CD14-positive monocyte (primary cell): Measurements from ENCODE around the gene GRHL1. TPM values are rescaled to one million over a fixed set of nuclear protein-coding genes. Genes with fewer than 3 reads are reported as not detected.
A peak's percentile ranks its signal among the peaks of the same experiment; 100 is the strongest.

Experiments used
- DNase-seq, 3 donors: peaks; one replicate each; pipeline ENCODE4 v3.0.0-alpha.2; 2011 to 2022
- H2AFZ ChIP-seq: 2 replicates; pipeline ENCODE4 v1.6.0; 2012; ENCODE audit warnings: mild to moderate bottlenecking, low read depth, low read length, inconsistent platforms; ENCODE audit not compliant: insufficient read depth, poor library complexity, severe bottlenecking
- H3K27ac ChIP-seq, 2 donors: 1 replicate in 1 of 2; 2 replicates in 1 of 2; pipeline ENCODE4 v1.5.1; 2012 to 2013; ENCODE audit warnings: low read length in 2 of 2, control low read depth in 1 of 2, inconsistent platforms in 1 of 2, low read depth in 1 of 2, mild to moderate bottlenecking in 1 of 2
- H3K27me3 ChIP-seq, 2 donors: one replicate each; pipeline versions ENCODE4 v1.6.0 to v1.6.1; 2011 to 2013; ENCODE audit warnings: low read length in 2 of 2; ENCODE audit not compliant: control insufficient read depth in 2 of 2, insufficient read depth in 2 of 2
- H3K36me3 ChIP-seq, 2 donors: replicated peaks in 1 of 2; 1 replicate in 1 of 2; 2 replicates in 1 of 2; pipeline versions ENCODE4 v1.5.1 to v1.6.1; 2012 to 2013; ENCODE audit warnings: low read length in 2 of 2, control low read depth in 1 of 2, inconsistent platforms in 1 of 2, mild to moderate bottlenecking in 1 of 2; ENCODE audit not compliant: insufficient read depth in 2 of 2, control insufficient read depth in 1 of 2
- H3K4me1 ChIP-seq, 2 donors: 1 replicate in 1 of 2; 2 replicates in 1 of 2; pipeline versions ENCODE4 v1.5.1 to v1.6.1; 2012 to 2013; ENCODE audit warnings: low read length in 2 of 2, control low read depth in 1 of 2, inconsistent platforms in 1 of 2, mild to moderate bottlenecking in 1 of 2, moderate library complexity in 1 of 2; ENCODE audit not compliant: insufficient read depth in 2 of 2, control insufficient read depth in 1 of 2
- H3K4me2 ChIP-seq: replicated peaks from 2 replicates; pipeline ENCODE3; 2012; ENCODE audit warnings: low read length, moderate library complexity, mild to moderate bottlenecking; ENCODE audit not compliant: poor library complexity, severe bottlenecking; ENCODE audit errors: extremely low read depth
- H3K4me3 ChIP-seq, 3 experiments: fragments of 200-600 bp in 1 of 3; sonication (generic) in 1 of 3; replicated peaks in 1 of 3; 1 replicate in 2 of 3; 2 replicates in 1 of 3; pipeline ENCODE4 v1.5.1; 2011 to 2013; ENCODE audit warnings: low read length in 3 of 3, mild to moderate bottlenecking in 3 of 3, control low read depth in 2 of 3, low read depth in 2 of 3, inconsistent platforms in 1 of 3, moderate library complexity in 1 of 3
- H3K79me2 ChIP-seq: 2 replicates; pipeline ENCODE4 v1.6.0; 2012; ENCODE audit warnings: mild to moderate bottlenecking, control low read depth, inconsistent platforms, low read length, moderate library complexity; ENCODE audit not compliant: insufficient read depth
- H3K9ac ChIP-seq: 2 replicates; pipeline ENCODE4 v1.6.0; 2017; ENCODE audit warnings: low read length, mild to moderate bottlenecking; ENCODE audit not compliant: insufficient read depth, poor library complexity, severe bottlenecking
- H3K9me3 ChIP-seq, 2 donors: replicated peaks in 1 of 2; 1 replicate in 1 of 2; 2 replicates in 1 of 2; pipeline versions ENCODE4 v1.5.1 to v1.6.1; 2012 to 2013; ENCODE audit warnings: low read length in 2 of 2, control low read depth in 1 of 2; ENCODE audit not compliant: control insufficient read depth in 1 of 2, insufficient read depth in 1 of 2
- H4K20me1 ChIP-seq: 2 replicates; pipeline ENCODE4 v1.6.0; 2012; ENCODE audit warnings: mild to moderate bottlenecking, low read length, control low read depth, moderate library complexity; ENCODE audit not compliant: insufficient read depth
- H3K27ac Mint-ChIP-seq, 7 donors: one replicate each; pipeline ENCODE4 v1.8.0; 2020; ENCODE audit warnings: mild to moderate bottlenecking in 7 of 7, mixed read lengths in 7 of 7, moderate library complexity in 6 of 7, inconsistent platforms in 2 of 7
- H3K27me3 Mint-ChIP-seq, 3 donors: one replicate each; pipeline ENCODE4 v1.8.0; 2021 to 2022; ENCODE audit warnings: low read depth in 3 of 3, mild to moderate bottlenecking in 3 of 3, mixed read lengths in 3 of 3, moderate library complexity in 3 of 3, inconsistent platforms in 1 of 3
- H3K36me3 Mint-ChIP-seq, 2 donors: one replicate each; pipeline ENCODE4 v1.8.0; 2020; ENCODE audit warnings: mixed read lengths in 2 of 2, inconsistent platforms in 1 of 2, mild to moderate bottlenecking in 1 of 2
- H3K4me1 Mint-ChIP-seq: one replicate; pipeline ENCODE4 v1.8.0; 2020; ENCODE audit warnings: mild to moderate bottlenecking, mixed read lengths
- H3K4me3 Mint-ChIP-seq, 2 donors: one replicate each; pipeline ENCODE4 v1.8.0; 2020; ENCODE audit warnings: mild to moderate bottlenecking in 2 of 2, mixed read lengths in 2 of 2, moderate library complexity in 1 of 2
- H3K9me3 Mint-ChIP-seq, 7 donors: one replicate each; pipeline ENCODE4 v1.8.0; 2020 to 2022; ENCODE audit warnings: mixed read lengths in 7 of 7, mild to moderate bottlenecking in 6 of 7, moderate library complexity in 6 of 7, inconsistent platforms in 2 of 7
- CTCF ChIP-seq: fragments of 200-600 bp; IDR thresholded peaks from one replicate; pipeline ENCODE4 v1.8.0; 2022; ENCODE audit warnings: antibody characterized with exemption, mild to moderate bottlenecking
- WGBS: methylation state at CpG from one replicate; pipeline ENCODE4 v1.1.5; 2013; ENCODE audit warnings: missing lambda C conversion rate; ENCODE audit not compliant: insufficient coverage; 5-methylcytosine and 5-hydroxymethylcytosine counted together
- intact Hi-C, 2 donors: fragments of 100-400 bp; cut with micrococcal nuclease; formaldehyde crosslinking; loops; one replicate each; pipeline versions ENCODE4 v1.15.0 to v1.15.1; 2023
- polyA plus RNA-seq, 3 donors: library from polyadenylated mRNA; depleted of rRNA in 1 of 3; unstranded in 2 of 3; stranded (reverse) in 1 of 3; fragments of 300-500 nt in 2 of 3; fragments of >200 nt in 1 of 3; fragmentation: Illumina TruSeq in 2 of 3; gene quantifications; 1 replicate in 2 of 3; 2 replicates in 1 of 3; pipeline ENCODE4 v1.2.3, GENCODE V29; 2012 to 2021

Gene GRHL1
- polyA plus RNA-seq, 3 donors, result 0.08 TPM; not detected in 2

DNA sequence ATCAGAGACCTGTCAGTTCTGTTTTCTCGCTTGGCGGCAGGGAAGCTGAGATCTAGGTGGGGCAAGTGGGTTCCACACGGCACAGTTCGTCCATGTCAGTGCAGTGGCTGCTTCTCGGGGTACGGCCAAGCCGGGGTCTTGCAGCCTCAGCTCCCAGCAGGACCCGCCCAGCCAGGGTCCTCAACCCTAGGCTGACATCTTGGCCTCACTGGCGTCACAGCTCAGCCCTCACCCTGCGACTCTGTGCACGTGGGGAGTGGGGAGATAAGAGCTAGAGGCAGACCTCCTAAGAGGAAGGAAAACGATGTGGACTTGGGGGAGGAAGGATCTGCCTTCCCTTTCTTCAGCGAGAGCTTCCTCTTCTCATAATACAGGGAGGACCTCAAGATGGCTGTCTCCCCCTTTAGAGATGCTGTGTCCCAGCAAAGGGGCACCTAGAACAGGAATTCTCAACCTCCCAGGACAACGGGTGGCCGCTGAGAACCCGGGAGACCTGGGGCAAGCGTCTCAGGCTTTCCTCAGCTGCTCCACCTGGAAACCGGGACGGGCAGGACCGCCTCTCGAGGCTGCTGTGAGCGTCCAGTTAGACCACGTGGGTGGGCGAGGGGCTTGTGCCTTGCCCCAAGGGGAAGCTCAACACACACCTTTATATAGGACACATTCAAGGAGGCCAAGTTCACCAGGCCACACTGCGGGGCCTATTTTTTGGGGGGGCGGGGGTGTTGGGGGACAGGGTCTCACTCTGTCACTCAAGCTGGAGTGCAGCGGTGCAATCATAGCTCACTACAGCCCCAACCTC, 68.3 kb downstream of the GRHL1 start:
- Histone ChIP-seq H3K4me1 (peaks cover 22 to 32% of the 10 kb centered on the region in 2 donors), H3K27ac (peak overlapping the region; percentile 71 to 85), H3K9me3 (peaks cover 3 to 4% of the 10 kb centered on the region in 2 donors), H3K79me2 (no peaks in the 10 kb centered on the region), H4K20me1 (no peaks in the 10 kb centered on the region), H3K4me3 (peak overlapping the region in 1 of 3 experiments; percentile 15), H3K4me2 (peak overlapping the region; percentile 31), H3K27me3 (no peaks in the 10 kb centered on the region), H3K9ac (peak overlapping the region; percentile 15), H2AFZ (peak overlapping the region; percentile 52), H3K36me3 (no peaks in the 10 kb centered on the region)
- Mint-ChIP-seq H3K4me1 (peaks cover 31% of the 10 kb centered on the region), H3K27me3 (peaks cover 3 to 9% (median 6%) of the 10 kb centered on the region in 3 donors), H3K9me3 (peaks cover 0 to 12% (median 3%) of the 10 kb centered on the region in 7 donors), H3K27ac (peak overlapping the region; percentile 64 to 89 (median 86)), H3K36me3 (no peaks in the 10 kb centered on the region), H3K4me3 (peak overlapping the region; percentile 24 to 64)
- no peak for TF ChIP-seq CTCF
- WGBS, result 85% methylated on average over 19 of the region's 27 CpGs
- DNase-seq, result peak; percentile 31 to 59 (median 48)
- intact Hi-C loops, result no loop called here

DNA sequence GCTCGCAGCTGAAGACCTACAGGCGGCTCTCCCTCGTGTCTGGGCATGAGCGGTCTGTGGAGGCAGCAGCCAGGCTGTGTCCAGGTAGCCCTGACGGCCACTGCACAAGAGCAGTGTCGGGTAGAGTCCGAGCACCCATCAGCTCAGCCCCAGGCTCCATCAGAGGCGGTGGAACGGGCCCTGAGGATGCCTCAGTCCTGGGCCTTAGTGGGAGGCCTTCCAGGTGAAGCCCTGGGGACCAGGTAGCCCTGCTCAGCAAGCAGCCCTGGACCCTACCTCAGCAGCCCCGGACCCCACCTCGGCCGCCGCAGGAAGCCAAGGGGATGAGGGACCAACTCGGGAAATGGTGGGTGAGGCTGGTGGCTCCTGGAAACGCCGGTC, 70.5 kb downstream of the GRHL1 start:
- Histone ChIP-seq H3K27ac (no peak overlapping the region), H3K9me3 (peaks cover 0 to 4% of the 10 kb centered on the region in 2 donors), H3K4me2 (no peak overlapping the region), H3K27me3 (no peaks in the 10 kb centered on the region), H3K4me1 (peaks cover 22 to 32% of the 10 kb centered on the region in 2 donors), H3K9ac (no peak overlapping the region), H3K4me3 (no peak overlapping the region), H3K79me2 (no peaks in the 10 kb centered on the region), H2AFZ (no peak overlapping the region), H4K20me1 (no peaks in the 10 kb centered on the region), H3K36me3 (no peaks in the 10 kb centered on the region)
- intact Hi-C loops, result no loop called here
- Mint-ChIP-seq H3K9me3 (peaks cover 0 to 9% (median 7%) of the 10 kb centered on the region in 7 donors), H3K36me3 (no peaks in the 10 kb centered on the region), H3K4me1 (peaks cover 31% of the 10 kb centered on the region), H3K4me3 (no peak overlapping the region), H3K27ac (no peak overlapping the region), H3K27me3 (peaks cover 0 to 6% (median 5%) of the 10 kb centered on the region in 3 donors)
- DNase-seq, result no peak
- WGBS, result 98% methylated on average over 15 of the region's 16 CpGs
- TF ChIP-seq CTCF, result no peak
